Calu3 (cell line): ENCODE results near the gene CARMIL1. TPM values are rescaled to one million over a fixed set of nuclear protein-coding genes. Genes with fewer than 3 reads are reported as not detected.

Experiments used
- BruUV-seq: library from RNA; stranded (reverse); fragments of 400-500 nt; replicated peaks from 2 replicates; lab custom pipeline; 2021; lab: Mats Ljungman, UMichigan
- CTCF ChIA-PET: fragments of 300-600 bp; sonication (Branson Sonifier 250); formaldehyde crosslinking; loops from one replicate; lab custom pipeline; 2022; ENCODE audit warnings: antibody characterized with exemption; lab: Charles Lee
- DNase-seq: peaks from one replicate; pipeline ENCODE4 v3.0.0; 2022
- H3K27ac Mint-ChIP-seq: one replicate; pipeline ENCODE4 v1.8.0; 2022; ENCODE audit warnings: mixed read lengths; ENCODE audit not compliant: unreplicated experiment
- H3K27me3 Mint-ChIP-seq: one replicate; pipeline ENCODE4 v1.8.0; 2022; ENCODE audit warnings: mixed read lengths; ENCODE audit not compliant: unreplicated experiment
- H3K36me3 Mint-ChIP-seq: one replicate; pipeline ENCODE4 v1.8.0; 2022; ENCODE audit warnings: mild to moderate bottlenecking, moderate library complexity, mixed read lengths; ENCODE audit not compliant: insufficient read depth, unreplicated experiment
- H3K4me1 Mint-ChIP-seq: one replicate; pipeline ENCODE4 v1.8.0; 2022; ENCODE audit warnings: mild to moderate bottlenecking, low read depth, mixed read lengths; ENCODE audit not compliant: unreplicated experiment
- H3K4me3 Mint-ChIP-seq: one replicate; pipeline ENCODE4 v1.8.0; 2022; ENCODE audit warnings: mild to moderate bottlenecking, low read depth, moderate library complexity, mixed read lengths; ENCODE audit not compliant: unreplicated experiment
- H3K9me3 Mint-ChIP-seq: one replicate; pipeline ENCODE4 v1.8.0; 2022; ENCODE audit warnings: low read depth, mixed read lengths; ENCODE audit not compliant: unreplicated experiment
- intact Hi-C: fragments of 100-400 bp; cut with micrococcal nuclease; formaldehyde crosslinking; loops from one replicate; pipeline ENCODE4 v1.10.0; 2022; ENCODE audit not compliant: unreplicated experiment
- total RNA-seq: library from RNA; stranded (reverse); gene quantifications from 2 replicates; pipeline ENCODE4 v1.2.3, GENCODE V29; 2022
- TF ChIP-seq, protein P1 (sequence below): fragments of 200-600 bp; IDR thresholded peaks from one replicate; pipeline ENCODE4 v1.8.0; 2022; ENCODE audit warnings: antibody characterized with exemption; ENCODE audit not compliant: unreplicated experiment

The CARMIL1 gene
- total RNA-seq, 1 experiment from 2014 or later, result 92.4 TPM

DNA sequence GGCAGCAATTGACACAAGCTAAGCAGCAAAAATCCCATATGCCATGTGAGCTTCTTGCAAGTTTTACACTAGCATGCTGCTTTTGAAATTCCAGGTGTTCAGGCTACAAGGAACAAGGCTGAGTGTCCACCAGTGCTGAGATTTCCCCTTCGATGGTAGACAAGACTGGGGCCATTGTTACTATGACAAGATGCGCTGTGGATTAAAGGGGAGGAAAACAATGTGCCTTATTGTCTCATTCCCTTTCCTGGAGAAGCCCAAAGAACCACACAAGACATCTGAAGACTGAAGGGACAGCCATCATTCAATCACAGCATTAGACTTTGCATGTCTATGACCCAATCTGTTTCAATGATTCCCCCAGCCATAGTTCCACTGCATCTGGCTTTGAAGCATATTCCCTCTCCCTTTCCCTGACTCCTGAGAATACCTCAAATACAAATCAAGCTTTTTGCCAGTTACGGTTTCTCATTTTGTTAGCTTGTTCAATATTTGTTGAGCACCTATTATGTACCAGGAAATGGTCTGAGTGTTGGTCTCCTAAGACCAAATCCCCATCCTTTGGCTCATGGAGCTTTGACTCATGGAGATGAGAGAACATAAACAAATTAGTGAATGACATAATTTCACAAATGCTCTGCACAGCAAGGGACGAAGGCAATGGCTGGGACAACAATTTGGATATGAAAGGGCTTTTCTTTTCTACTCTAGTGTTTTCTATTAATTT lies 349.5 kb downstream of the CARMIL1 start:
- no peak for DNase-seq
- H3K27ac Mint-ChIP-seq, result no peak overlapping the region
- BruUV-seq, result no TSS peak
- CTCF ChIA-PET, result interaction anchor here (0.8 kb wide), 1 partner anchor 13 kb away, joined by 3 read pairs; no protein-coding TSS in a partner anchor
- intact Hi-C loops, result no loop called here
- no peaks in the 10 kb centered on the region for H3K4me1 Mint-ChIP-seq
- no peaks in the 10 kb centered on the region for H3K36me3 Mint-ChIP-seq
- no peaks in the 10 kb centered on the region for H3K27me3 Mint-ChIP-seq
- TF ChIP-seq, protein P1, sequence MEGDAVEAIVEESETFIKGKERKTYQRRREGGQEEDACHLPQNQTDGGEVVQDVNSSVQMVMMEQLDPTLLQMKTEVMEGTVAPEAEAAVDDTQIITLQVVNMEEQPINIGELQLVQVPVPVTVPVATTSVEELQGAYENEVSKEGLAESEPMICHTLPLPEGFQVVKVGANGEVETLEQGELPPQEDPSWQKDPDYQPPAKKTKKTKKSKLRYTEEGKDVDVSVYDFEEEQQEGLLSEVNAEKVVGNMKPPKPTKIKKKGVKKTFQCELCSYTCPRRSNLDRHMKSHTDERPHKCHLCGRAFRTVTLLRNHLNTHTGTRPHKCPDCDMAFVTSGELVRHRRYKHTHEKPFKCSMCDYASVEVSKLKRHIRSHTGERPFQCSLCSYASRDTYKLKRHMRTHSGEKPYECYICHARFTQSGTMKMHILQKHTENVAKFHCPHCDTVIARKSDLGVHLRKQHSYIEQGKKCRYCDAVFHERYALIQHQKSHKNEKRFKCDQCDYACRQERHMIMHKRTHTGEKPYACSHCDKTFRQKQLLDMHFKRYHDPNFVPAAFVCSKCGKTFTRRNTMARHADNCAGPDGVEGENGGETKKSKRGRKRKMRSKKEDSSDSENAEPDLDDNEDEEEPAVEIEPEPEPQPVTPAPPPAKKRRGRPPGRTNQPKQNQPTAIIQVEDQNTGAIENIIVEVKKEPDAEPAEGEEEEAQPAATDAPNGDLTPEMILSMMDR, result no peak
- no peaks in the 10 kb centered on the region for H3K9me3 Mint-ChIP-seq
- no peak overlapping the region for H3K4me3 Mint-ChIP-seq

DNA sequence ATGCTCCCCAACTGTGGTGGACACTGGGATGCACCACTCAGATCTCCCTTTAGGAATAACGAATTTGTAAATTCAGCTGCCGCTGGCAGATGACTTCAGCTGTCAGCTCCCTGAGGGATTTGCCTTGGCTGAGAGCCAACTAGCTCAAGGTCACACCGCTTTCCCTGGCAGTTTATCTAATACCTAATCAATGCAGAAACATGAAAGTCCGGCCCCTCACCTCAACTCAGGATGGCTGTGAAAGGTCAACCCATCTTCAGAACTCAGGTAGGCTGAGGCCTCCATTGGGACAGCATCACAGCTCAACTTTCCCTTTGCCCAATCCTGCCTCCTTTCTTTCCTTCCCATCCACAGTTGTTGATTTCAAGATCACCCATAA lies 350.0 kb downstream of the CARMIL1 start:
- intact Hi-C loops, result no loop called here
- H3K9me3 Mint-ChIP-seq, result no peaks in the 10 kb centered on the region
- H3K27ac Mint-ChIP-seq, result no peak overlapping the region
- no peaks in the 10 kb centered on the region for H3K27me3 Mint-ChIP-seq
- H3K36me3 Mint-ChIP-seq, result no peaks in the 10 kb centered on the region
- BruUV-seq, result no TSS peak
- H3K4me1 Mint-ChIP-seq, result no peaks in the 10 kb centered on the region
- CTCF ChIA-PET, result no interaction called here
- TF ChIP-seq, protein P1, result no peak
- no peak overlapping the region for H3K4me3 Mint-ChIP-seq
- no peak for DNase-seq

DNA sequence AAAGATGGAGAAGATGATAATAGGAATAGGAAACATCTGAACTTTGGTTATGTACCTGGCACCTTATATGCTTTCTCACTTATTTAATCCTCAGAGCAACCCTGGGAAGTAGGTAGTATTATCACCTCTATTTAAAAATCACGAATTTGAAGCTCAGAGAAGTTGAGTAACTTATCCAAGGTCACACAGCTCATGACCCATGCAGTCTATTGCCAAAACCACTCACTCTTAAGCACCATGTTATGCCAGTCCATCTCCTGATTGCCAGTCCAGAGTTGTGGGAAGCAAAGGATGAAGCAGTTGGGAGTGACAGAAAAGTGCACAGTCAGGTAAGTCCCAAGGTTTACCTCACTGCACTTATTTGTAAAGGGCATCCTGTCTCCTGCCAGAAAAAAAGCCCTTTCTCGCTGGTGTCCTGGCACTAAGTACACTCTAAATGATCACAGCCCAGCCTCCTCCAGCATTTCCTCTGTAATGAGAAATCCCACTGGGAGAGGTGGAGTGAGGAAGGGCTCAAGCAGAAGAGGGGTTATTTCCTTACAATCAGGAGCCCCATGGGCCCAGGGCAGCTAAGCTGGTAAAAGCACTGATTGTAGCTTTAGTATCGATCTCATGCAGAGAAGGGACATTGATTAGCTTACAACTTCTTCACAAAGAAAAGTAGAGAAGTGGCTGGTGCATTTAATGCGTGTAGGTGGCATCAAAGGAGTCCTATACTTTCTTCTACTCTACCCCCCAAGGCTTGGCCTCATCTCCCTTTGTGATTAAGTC lies 351.5 kb downstream of the CARMIL1 start:
- Mint-ChIP-seq H3K27me3 (no peaks in the 10 kb centered on the region), H3K36me3 (no peaks in the 10 kb centered on the region), H3K9me3 (no peaks in the 10 kb centered on the region), H3K4me1 (peaks cover 1% of the 10 kb centered on the region), H3K27ac (no peak overlapping the region), H3K4me3 (no peak overlapping the region)
- BruUV-seq, result no TSS peak
- CTCF ChIA-PET, result no interaction called here
- no peak for DNase-seq
- intact Hi-C loops, result no loop called here
- TF ChIP-seq, protein P1, result no peak

DNA sequence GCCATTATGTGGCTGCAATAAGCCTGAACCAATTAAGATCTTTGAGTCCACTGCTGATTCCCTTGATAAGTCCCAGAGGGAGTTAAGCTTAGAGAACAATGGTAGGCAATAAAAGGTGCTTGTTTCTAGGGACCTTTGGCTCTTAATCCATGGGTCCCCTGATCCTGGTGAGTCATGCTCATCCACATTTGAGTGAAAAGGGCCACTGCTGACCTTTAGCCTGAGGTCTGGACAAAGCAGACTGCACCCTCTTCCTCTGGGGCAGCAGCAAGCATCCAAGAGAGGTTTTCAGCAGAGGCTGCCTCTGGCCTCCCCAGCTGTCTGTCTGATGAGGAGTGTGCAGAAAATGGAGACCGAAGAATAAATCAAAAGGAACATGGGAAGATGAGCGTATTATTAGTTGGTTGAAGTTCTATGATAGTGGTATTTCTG lies 356.7 kb downstream of the CARMIL1 start:
- H3K9me3 Mint-ChIP-seq, result peaks cover 2% of the 10 kb centered on the region
- no peak overlapping the region for H3K27ac Mint-ChIP-seq
- H3K36me3 Mint-ChIP-seq, result peaks cover 4% of the 10 kb centered on the region
- no TSS peak for BruUV-seq
- no peaks in the 10 kb centered on the region for H3K27me3 Mint-ChIP-seq
- H3K4me1 Mint-ChIP-seq, result peaks cover 27% of the 10 kb centered on the region
- no peak overlapping the region for H3K4me3 Mint-ChIP-seq
- DNase-seq, result no peak
- TF ChIP-seq, protein P1, result no peak
- intact Hi-C loops, result loop anchor here (5.0 kb wide), 1 partner anchor 81 kb away; no protein-coding TSS in a partner anchor
- CTCF ChIA-PET, result no interaction called here
